ENCODE results near the gene RBM47. TPM values are rescaled to one million over a fixed set of nuclear protein-coding genes. Genes with fewer than 3 reads are reported as not detected.

Gene RBM47
- total RNA-seq, 1 experiment from 2014 or later: 78.0 TPM

- no peak overlapping the region for H3K27ac ChIP-seq
- H3K9me3 ChIP-seq (ENCODE audit: insufficient read depth, low read depth): no peaks in the 10 kb centered on the region
- peaks cover 13% of the 10 kb centered on the region for H3K4me1 ChIP-seq (replicated peaks; ENCODE audit: insufficient read depth)
- H3K79me2 ChIP-seq (ENCODE audit: low read depth): no peaks in the 10 kb centered on the region
- DNase-seq: no peak
- no peak overlapping the region for H3K4me2 ChIP-seq
- TF ChIP-seq EZH2 (IDR thresholded peaks at IDR 0.05; ENCODE audit: low read depth) (no peak), CTCF (conservative IDR thresholded peaks at IDR 0.05) (no peak)
- H3K4me3 ChIP-seq: no peak overlapping the region
- H2AFZ ChIP-seq: no peak overlapping the region
- CTCF ChIA-PET: no interaction called here
- POLR2A ChIA-PET (ENCODE audit: unreplicated experiment): interaction anchor here (0.7 kb wide), 1 partner anchor 20 kb away, joined by 3 read pairs; no protein-coding TSS in a partner anchor
- no peaks in the 10 kb centered on the region for H3K27me3 ChIP-seq (ENCODE audit: insufficient read depth, low read depth)
- no peaks in the 10 kb centered on the region for H3K9me2 ChIP-seq (ENCODE audit: insufficient read depth)
- peaks cover 11% of the 10 kb centered on the region for H3F3A ChIP-seq (ENCODE audit: insufficient read depth, low read depth)
- no peaks in the 10 kb centered on the region for H4K20me1 ChIP-seq (ENCODE audit: insufficient read depth)
- intact Hi-C loops (cut with micrococcal nuclease; ENCODE audit: unreplicated experiment): no loop called here
- BruUV-seq (replicated peaks): no TSS peak
- H3K36me3 ChIP-seq (ENCODE audit: low read depth): no peaks in the 10 kb centered on the region
Observed at GRCh38 chr4:40651280-40651679, 21.6 kb upstream of the RBM47 start.

GRCh38 chr4:40649321-40649720 lies 19.7 kb upstream of the RBM47 start:
- no peaks in the 10 kb centered on the region for H3K36me3 ChIP-seq (ENCODE audit: low read depth)
- no peak overlapping the region for H3K4me3 ChIP-seq
- no peaks in the 10 kb centered on the region for H3K79me2 ChIP-seq (ENCODE audit: low read depth)
- no peak overlapping the region for H3K27ac ChIP-seq
- H3K9me3 ChIP-seq (ENCODE audit: insufficient read depth, low read depth): no peaks in the 10 kb centered on the region
- H3K4me2 ChIP-seq: no peak overlapping the region
- H4K20me1 ChIP-seq (ENCODE audit: insufficient read depth): no peaks in the 10 kb centered on the region
- intact Hi-C loops (cut with micrococcal nuclease; ENCODE audit: unreplicated experiment): no loop called here
- peaks cover 18% of the 10 kb centered on the region for H3F3A ChIP-seq (ENCODE audit: insufficient read depth, low read depth)
- ChIA-PET POLR2A (ENCODE audit: unreplicated experiment) (no interaction called here), CTCF (no interaction called here)
- TF ChIP-seq CTCF (conservative IDR thresholded peaks at IDR 0.05) (no peak), EZH2 (IDR thresholded peaks at IDR 0.05; ENCODE audit: low read depth) (no peak)
- H2AFZ ChIP-seq: no peak overlapping the region
- DNase-seq: no peak
- H3K27me3 ChIP-seq (ENCODE audit: insufficient read depth, low read depth): no peaks in the 10 kb centered on the region
- H3K9me2 ChIP-seq (ENCODE audit: insufficient read depth): no peaks in the 10 kb centered on the region
- peaks cover 13% of the 10 kb centered on the region for H3K4me1 ChIP-seq (replicated peaks; ENCODE audit: insufficient read depth)
- no TSS peak for BruUV-seq (replicated peaks)

- CTCF ChIA-PET: no interaction called here
- Histone ChIP-seq H3K4me2 (no peak overlapping the region), H3K27me3 (ENCODE audit: insufficient read depth, low read depth) (no peaks in the 10 kb centered on the region), H3K4me1 (replicated peaks; ENCODE audit: insufficient read depth) (peaks cover 9% of the 10 kb centered on the region), H3K9me3 (ENCODE audit: insufficient read depth, low read depth) (no peaks in the 10 kb centered on the region), H3K9me2 (ENCODE audit: insufficient read depth) (no peaks in the 10 kb centered on the region), H3K79me2 (ENCODE audit: low read depth) (no peaks in the 10 kb centered on the region), H3F3A (ENCODE audit: insufficient read depth, low read depth) (peaks cover 17% of the 10 kb centered on the region), H3K36me3 (ENCODE audit: low read depth) (no peaks in the 10 kb centered on the region), H4K20me1 (ENCODE audit: insufficient read depth) (no peaks in the 10 kb centered on the region), H3K27ac (no peak overlapping the region), H3K4me3 (no peak overlapping the region), H2AFZ (no peak overlapping the region)
- POLR2A ChIA-PET (ENCODE audit: unreplicated experiment): no interaction called here
- no peak for DNase-seq
- no TSS peak for BruUV-seq (replicated peaks)
- intact Hi-C loops (cut with micrococcal nuclease; ENCODE audit: unreplicated experiment): no loop called here
- TF ChIP-seq CTCF (conservative IDR thresholded peaks at IDR 0.05) (no peak), EZH2 (IDR thresholded peaks at IDR 0.05; ENCODE audit: low read depth) (no peak)
Observed at GRCh38 chr4:40648742-40649281, 19.1 kb upstream of the RBM47 start.
